Upper lobe of left lung (tissue), 4 donors: ENCODE data around the gene FAM118B.

Source experiments
- CTCF ChIP-seq, 6 experiments: fragments of 450-650 bp in 4 of 6; fragments of 200-600 bp in 2 of 6; sonication (generic) in 2 of 6; IDR thresholded peaks; one replicate each; pipeline ENCODE4 v1.5.1; 2016 to 2019; ENCODE audit warnings: antibody characterized with exemption in 6 of 6
- POLR2A ChIP-seq, 4 donors: fragments of 450-650 bp; IDR thresholded peaks; one replicate each; pipeline ENCODE4 v1.5.1; 2016 to 2017; ENCODE audit warnings: antibody characterized with exemption in 4 of 4, mild to moderate bottlenecking in 2 of 4
- POLR2AphosphoS5 ChIP-seq, 2 donors: sonication (generic); formaldehyde crosslinking; IDR thresholded peaks; one replicate each; pipeline ENCODE4 v1.5.1; 2017; ENCODE audit warnings: antibody characterized with exemption in 2 of 2

- TF ChIP-seq CTCF (IDR thresholded peaks at IDR 0.05) (no peak), POLR2AphosphoS5 (IDR thresholded peaks at IDR 0.05) (no peak), POLR2A (IDR thresholded peaks at IDR 0.05) (no peak)
Measured at GRCh38 chr11:126232683-126233082, 21.1 kb downstream of the FAM118B start.
